Chondrocyte (in vitro differentiated cells): ENCODE data around the gene FHIT. TPM values are rescaled to one million over a fixed set of nuclear protein-coding genes. Genes with fewer than 3 reads are reported as not detected.
A peak's percentile ranks its signal among the peaks of the same experiment; 100 is the strongest.

Experiments used
- DNase-seq: peaks from one replicate; pipeline ENCODE4 v3.0.0; 2021; ENCODE audit warnings: mixed read lengths, low spot score
- H3K27ac Mint-ChIP-seq: one replicate; pipeline ENCODE4 v1.8.0; 2021; ENCODE audit warnings: mild to moderate bottlenecking, moderate library complexity, mixed read lengths; ENCODE audit not compliant: unreplicated experiment
- H3K27me3 Mint-ChIP-seq: 2 replicates; pipeline ENCODE4 v1.8.0; 2021; ENCODE audit warnings: low read depth, mixed read lengths
- H3K36me3 Mint-ChIP-seq: 2 replicates; pipeline ENCODE4 v1.8.0; 2021; ENCODE audit warnings: low read depth, mixed read lengths
- H3K4me1 Mint-ChIP-seq: 2 replicates; pipeline ENCODE4 v1.8.0; 2021; ENCODE audit warnings: low read depth, mild to moderate bottlenecking, mixed read lengths
- H3K4me3 Mint-ChIP-seq: one replicate; pipeline ENCODE4 v1.8.0; 2021; ENCODE audit warnings: mild to moderate bottlenecking, moderate library complexity, mixed read lengths; ENCODE audit not compliant: unreplicated experiment
- H3K9me3 Mint-ChIP-seq: 2 replicates; pipeline ENCODE4 v1.8.0; 2021; ENCODE audit warnings: low read depth, mixed read lengths
- total RNA-seq: library from RNA; stranded (reverse); gene quantifications from 3 replicates; pipeline ENCODE4 v1.2.1, GENCODE V29; 2021
- TF ChIP-seq, protein P1 (sequence below): fragments of 200-600 bp; sonication (generic); IDR thresholded peaks from 2 replicates; pipeline ENCODE4 v1.5.0; 2021; ENCODE audit warnings: antibody characterized with exemption, mild to moderate bottlenecking, moderate library complexity

Gene FHIT
- total RNA-seq, 1 donor from 2014 or later, result 3.8 TPM

DNA sequence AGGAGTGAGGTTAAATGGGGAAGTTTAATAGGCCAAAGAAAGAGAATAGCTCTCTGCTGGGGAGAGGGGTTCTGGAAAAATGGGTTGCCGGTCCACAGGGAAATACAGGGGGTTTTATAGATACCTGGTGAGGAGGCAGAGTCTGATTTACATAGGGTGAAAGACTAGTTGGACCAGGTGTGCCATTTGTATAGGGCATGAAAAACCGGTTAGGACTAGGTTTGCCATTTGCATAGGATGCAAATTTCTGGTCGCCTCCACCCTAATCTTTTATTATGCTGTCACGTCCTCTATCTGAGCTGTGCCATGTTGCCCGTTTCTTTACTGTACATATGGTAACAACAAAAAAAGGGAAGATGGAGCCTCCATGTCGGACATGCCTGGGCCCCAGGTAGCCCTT lies 960.1 kb downstream of the FHIT start:
- Mint-ChIP-seq H3K36me3 (no peaks in the 10 kb centered on the region), H3K9me3 (no peaks in the 10 kb centered on the region), H3K4me3 (no peak overlapping the region), H3K27me3 (no peaks in the 10 kb centered on the region), H3K27ac (no peak overlapping the region), H3K4me1 (peaks cover 33% of the 10 kb centered on the region)
- no peak for DNase-seq
- TF ChIP-seq, protein P1, sequence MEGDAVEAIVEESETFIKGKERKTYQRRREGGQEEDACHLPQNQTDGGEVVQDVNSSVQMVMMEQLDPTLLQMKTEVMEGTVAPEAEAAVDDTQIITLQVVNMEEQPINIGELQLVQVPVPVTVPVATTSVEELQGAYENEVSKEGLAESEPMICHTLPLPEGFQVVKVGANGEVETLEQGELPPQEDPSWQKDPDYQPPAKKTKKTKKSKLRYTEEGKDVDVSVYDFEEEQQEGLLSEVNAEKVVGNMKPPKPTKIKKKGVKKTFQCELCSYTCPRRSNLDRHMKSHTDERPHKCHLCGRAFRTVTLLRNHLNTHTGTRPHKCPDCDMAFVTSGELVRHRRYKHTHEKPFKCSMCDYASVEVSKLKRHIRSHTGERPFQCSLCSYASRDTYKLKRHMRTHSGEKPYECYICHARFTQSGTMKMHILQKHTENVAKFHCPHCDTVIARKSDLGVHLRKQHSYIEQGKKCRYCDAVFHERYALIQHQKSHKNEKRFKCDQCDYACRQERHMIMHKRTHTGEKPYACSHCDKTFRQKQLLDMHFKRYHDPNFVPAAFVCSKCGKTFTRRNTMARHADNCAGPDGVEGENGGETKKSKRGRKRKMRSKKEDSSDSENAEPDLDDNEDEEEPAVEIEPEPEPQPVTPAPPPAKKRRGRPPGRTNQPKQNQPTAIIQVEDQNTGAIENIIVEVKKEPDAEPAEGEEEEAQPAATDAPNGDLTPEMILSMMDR, result no peak

DNA sequence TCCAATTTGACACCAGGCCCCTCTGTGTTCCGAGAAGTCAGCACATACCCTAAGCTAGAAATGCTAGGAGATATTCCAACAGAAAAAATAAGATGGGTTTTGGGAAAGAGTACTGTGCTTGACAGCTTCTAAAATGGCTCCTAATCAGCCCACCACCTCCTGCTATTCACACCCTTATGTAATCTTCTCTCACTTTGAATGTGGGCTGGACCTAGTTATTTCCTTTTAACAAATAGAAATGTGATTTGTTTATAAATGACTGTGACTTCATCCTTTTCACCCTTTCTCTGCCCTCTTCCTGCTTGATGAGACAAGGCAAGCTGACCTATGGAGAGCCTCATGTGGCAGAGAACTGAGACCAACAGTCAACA lies 961.1 kb downstream of the FHIT start:
- TF ChIP-seq, protein P1, result no peak
- H3K4me1 Mint-ChIP-seq, result peaks cover 33% of the 10 kb centered on the region
- H3K4me3 Mint-ChIP-seq, result no peak overlapping the region
- no peak for DNase-seq
- H3K27me3 Mint-ChIP-seq, result no peaks in the 10 kb centered on the region
- H3K27ac Mint-ChIP-seq, result no peak overlapping the region
- H3K9me3 Mint-ChIP-seq, result no peaks in the 10 kb centered on the region
- no peaks in the 10 kb centered on the region for H3K36me3 Mint-ChIP-seq

DNA sequence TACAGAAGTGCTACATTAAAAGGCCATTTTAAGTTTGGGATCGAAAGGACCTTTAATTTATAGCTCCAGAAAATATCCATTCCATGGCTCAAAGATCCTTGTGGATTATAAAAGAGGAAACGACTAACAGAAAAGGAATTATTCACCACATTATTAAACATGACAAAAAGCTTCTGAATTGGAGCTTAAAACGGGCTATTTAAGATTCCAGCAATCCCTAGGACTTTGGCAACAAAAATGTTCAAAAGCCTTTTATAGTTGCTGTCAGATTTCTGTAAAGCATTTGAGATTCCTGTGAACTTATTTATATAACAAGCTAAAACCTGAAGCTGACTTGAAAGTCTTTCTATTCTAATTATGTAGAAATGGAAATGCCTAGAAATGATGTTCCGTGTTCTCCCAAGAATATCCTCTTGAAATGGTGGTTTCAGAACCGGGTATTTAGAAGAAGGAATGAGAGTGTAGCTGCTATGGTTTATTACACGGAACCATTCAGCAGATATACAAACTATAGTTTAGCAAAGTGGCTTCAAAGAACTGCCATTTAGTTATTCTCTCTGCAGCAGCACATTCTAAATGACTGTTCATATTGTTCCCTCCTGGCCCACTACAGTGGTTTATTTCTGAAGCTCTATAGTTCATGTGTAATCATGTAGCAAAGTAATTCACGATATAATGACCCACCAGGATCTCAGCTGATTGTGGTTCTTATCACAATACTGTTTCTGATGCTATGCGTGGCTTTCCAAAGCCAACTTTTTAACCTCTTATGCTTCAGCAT lies 961.7 kb downstream of the FHIT start:
- Mint-ChIP-seq H3K4me1 (peaks cover 29% of the 10 kb centered on the region), H3K27ac (peak overlapping the region; percentile 17), H3K9me3 (no peaks in the 10 kb centered on the region), H3K4me3 (no peak overlapping the region), H3K36me3 (no peaks in the 10 kb centered on the region), H3K27me3 (no peaks in the 10 kb centered on the region)
- TF ChIP-seq, protein P1, result no peak
- DNase-seq, result no peak

DNA sequence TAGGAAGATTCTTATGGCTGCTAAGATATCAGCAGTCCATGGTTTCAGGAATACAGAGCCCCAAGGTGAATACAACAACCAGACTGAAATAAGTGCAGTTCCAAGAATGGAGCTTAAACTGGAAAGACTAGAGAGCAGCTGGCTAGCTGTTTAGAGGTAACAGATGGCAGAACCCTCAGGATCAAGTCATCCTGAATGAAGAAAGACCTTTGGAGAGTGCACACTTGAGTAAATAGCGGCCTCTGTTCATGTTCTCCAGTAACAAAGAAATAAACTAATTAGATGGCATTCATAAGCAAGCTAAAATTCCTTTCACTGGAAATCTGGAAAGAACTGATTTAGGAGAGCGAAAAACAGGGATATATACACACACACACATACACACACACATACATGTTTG lies 968.4 kb downstream of the FHIT start:
- H3K4me1 Mint-ChIP-seq, result no peaks in the 10 kb centered on the region
- TF ChIP-seq, protein P1, result no peak
- no peaks in the 10 kb centered on the region for H3K27me3 Mint-ChIP-seq
- no peaks in the 10 kb centered on the region for H3K36me3 Mint-ChIP-seq
- DNase-seq, result no peak
- H3K9me3 Mint-ChIP-seq, result no peaks in the 10 kb centered on the region
- H3K4me3 Mint-ChIP-seq, result no peak overlapping the region
- no peak overlapping the region for H3K27ac Mint-ChIP-seq

DNA sequence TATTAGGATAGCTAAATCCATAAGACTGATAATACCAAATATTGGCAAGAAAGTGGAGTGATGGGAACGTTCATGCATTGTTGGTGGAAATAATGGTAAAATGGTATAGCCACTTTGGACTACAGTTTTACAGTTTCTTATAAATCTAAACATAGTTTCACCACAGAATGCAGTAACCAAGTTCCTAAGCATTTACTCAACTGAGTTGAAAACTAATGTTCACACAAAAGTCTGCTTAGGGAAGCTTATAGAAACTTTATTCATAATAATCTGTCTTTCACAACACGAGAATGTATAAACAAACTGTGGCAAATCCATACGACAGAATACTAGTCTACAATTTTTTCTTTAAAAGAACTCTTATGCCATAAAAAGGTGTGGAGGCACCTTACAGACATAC lies 969.3 kb downstream of the FHIT start:
- H3K4me1 Mint-ChIP-seq, result no peaks in the 10 kb centered on the region
- no peaks in the 10 kb centered on the region for H3K36me3 Mint-ChIP-seq
- H3K27me3 Mint-ChIP-seq, result no peaks in the 10 kb centered on the region
- no peak overlapping the region for H3K27ac Mint-ChIP-seq
- no peak for DNase-seq
- no peak overlapping the region for H3K4me3 Mint-ChIP-seq
- TF ChIP-seq, protein P1, result no peak
- no peaks in the 10 kb centered on the region for H3K9me3 Mint-ChIP-seq
